ENCODE measurements around the gene ZFTA. TPM values are rescaled to one million over a fixed set of nuclear protein-coding genes. Genes with fewer than 3 reads are reported as not detected.
"Not testable (repeated sequence)": the region's sequence is repeated elsewhere in the genome, so short reads cannot be mapped to it uniquely, and the experiment has no call there.

The ZFTA gene
- total RNA-seq, 1 donor from 2014 or later: 90.3 TPM

DNA sequence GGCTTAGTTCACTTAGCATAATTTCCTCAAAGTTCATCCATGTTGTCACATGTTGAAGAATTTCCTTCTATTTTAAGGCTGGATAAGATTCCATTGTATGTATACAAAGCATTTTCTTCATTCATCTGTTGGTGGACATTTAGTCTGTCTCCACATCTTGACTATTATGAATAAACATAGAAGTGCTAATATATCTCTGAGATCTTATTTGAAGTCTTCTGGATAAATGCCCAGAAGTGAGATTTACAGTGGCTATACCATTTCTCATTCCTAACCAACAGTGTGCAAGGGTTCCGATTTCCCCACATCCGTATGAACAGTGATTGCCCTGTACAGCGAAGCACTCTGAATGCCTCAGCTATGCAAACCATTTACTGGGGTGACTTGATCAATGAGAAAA, 6.6 kb upstream of the ZFTA start:
- no peak for DNase-seq

GRCh38 chr11:63771741-63772318, 3.3 kb upstream of the ZFTA start:
- not testable (repeated sequence) for DNase-seq

DNA sequence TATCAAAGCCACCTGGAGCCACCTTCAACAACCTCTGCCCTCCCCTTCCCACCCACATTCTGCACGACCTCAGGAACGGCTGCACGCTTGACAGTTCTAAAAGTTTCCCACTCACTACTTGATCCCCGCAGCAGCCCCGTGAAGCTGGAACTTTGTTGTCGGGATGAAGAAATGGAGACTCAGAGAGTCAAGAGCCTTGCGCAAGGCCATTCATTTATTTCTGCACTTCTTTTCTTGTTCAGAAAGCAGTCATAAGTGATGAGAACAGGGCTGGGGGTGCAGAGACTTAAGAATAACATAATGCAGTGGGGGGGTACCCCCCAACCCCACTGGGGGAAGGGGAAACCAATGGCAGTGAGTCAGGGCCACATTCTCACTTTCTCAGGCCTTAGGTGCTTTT, 2.2 kb upstream of the ZFTA start:
- DNase-seq: no peak

- no peak for DNase-seq
Observed at GRCh38 chr11:63769714-63770455, 1.3 kb upstream of the ZFTA start.

DNA sequence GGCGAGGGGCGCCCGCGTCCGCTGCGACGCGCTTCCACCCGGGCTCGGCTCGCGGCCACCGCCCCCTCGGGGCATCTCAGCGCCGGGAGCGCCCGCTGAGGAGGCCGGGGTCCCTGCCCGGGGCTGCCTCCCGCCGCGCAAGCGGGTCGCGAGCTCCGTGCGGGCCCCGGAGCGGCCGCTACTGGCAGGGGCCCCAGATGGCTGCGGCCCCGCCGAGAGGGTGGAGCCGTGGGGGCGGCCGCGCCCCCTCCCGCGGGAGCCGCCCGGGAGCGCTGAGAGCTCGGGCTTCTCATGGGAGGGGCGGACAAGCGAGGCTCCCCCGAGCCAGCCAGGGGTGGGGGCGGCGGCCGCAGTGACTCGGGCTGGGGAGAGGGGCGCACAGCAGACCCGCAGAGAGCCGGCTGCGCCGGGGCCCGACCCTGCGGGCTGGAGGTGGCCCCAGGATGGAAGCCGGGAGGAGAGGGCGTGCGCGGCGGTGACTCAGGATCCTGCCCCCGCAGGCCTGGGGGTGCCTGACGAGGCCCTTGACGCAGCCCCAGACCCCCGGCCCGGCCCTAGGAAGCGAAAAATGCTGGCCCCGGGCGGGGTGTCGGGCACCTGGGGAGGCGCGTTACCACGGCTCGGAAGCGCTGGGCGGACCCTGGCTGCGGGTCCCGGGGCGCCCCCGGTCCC, 603 bp upstream of the ZFTA start:
- no peak for DNase-seq

DNA sequence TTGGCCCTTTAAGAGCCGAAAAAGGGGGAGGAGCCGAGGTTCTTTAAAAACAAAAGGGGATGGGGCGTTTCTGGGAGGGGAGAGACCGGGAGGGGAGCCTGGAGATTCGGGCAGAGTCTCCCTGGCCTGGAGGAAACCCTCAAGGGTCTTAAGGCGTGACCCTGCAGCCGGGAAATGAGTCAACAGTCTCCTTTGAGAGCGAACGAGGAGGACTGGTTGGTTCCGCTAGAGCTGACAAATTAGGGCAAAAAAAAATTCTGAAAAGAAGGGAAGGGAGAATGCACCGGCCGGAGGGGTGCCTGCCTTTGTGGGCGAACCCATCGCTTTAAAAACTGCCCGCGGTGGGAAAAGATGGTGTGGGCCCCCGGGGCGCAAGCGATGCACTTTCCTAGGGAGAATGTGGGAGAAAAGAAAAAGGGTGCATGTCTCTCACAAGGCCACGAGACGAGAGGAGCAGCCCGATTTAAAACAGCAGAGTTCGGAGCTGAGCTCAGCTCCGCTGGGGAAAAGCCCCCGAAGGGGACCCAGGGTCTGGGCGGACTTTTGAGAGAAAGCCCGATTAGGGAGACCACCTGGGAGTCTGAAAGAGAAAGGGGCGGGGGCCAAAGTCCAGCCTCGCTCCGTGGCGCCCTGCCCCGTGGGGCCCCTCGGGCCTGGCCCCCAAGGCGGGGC, 874 bp downstream of the ZFTA start:
- DNase-seq: peak; percentile 65

DNA sequence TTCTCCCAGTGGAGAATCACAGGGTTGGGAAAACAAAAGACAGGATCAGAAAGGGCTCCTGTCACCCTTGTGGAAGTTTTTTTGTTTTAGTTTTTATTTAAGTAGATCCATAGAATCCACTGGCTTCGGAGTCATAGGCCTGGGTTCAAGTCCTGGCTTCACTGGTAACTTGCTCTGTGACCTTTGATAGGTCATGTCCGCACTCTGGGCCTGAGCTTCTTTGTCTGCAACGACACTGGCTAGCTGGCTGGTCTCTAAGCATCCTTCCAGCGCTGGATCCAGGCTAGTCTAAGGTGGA, 1.4 kb downstream of the ZFTA start:
- DNase-seq: no peak

GRCh38 chr11:63766531-63767235, 1.9 kb downstream of the ZFTA start:
- DNase-seq: no peak

DNA sequence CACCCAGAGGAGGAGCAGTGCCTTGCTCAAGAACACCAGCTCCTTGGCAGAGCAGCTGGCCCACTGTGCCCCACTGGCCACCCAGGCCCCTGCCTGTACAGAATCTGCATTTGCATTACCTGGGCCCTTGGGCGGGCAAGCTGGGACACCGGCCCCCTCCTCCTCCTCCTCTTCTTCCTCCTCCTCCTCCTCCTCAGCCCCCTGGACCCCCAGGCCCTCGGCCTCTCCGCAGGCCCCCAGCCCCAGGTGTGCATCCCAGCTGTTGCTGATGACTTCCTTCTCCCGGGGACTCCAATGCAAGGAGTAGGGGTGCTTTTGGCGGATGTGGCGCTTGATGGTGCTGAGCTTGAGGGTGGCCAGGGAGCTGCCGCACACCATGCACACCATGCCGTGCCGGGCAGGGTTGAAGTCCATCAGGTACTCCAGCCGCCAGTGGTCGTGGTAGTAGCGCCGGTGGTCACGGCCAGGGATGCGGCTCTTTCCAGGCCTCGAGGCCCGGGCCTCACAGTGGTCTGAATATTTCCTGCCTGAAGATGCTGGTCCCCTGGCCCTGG, 2.8 kb downstream of the ZFTA start:
- no peak for DNase-seq

- DNase-seq: no peak
Observed at GRCh38 chr11:63764679-63765647, 3.6 kb downstream of the ZFTA start.

DNA sequence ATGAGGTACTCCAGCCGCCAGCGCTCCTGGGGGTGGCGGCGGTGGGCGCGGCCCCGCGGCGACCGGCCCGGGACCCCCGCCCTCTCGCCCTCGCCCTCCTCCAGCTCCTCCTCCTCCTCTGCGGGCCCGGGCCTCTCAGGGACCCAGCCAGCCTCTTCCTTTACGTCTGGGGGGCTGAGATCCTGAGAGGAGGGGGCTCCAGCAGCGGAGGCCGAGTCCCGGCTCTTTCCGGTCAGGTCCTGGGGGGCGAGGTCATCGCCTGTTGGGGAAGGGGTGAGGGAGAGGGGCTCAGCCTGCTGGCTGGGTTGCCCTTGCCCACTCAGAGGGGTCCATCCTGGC, 4.3 kb downstream of the ZFTA start:
- no peak for DNase-seq

DNA sequence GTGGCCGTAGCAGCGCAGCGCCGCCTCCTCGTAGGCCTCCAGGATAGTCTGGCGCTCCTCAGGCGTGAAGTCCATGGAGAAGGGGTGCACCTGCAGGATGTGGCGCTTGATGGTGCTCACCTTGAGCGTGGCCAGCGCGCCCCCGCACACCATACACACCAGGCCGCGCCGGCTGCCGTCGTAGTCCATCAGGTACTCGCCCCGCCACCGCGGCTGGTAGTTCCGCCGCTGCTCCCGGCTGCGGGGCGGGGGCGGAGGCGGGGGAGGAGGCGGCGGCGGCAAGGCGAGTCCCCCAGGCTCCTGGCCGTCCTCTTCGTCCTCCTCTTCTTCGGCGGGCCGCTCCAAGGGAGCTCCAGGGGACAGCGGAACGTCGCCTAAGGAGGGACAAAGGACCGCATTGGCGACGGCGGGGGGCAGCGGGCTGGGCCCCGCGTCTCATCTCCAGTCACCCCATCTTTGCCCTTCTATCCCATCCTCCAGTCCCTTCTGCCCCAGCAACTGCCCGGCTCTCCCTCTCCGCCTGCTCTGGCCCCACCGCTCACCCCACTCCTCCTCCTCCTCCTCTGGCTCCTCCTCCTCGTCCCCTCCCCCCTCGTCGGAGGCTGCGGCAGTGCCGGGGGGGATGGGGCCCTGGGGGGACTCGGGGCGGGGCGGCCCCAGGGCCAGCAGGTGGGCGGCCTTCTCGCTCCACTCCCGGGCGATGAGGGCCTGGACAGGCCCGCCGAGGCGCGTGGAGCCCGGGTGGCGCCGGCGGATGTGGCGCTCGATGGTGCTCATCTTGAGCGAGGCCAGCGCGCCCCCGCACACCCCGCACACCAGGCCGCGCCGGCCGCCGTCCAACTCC, 4.9 kb downstream of the ZFTA start:
- no peak for DNase-seq

- DNase-seq: peak; percentile 46
Observed at GRCh38 chr11:63762654-63763495, 5.7 kb downstream of the ZFTA start.

- DNase-seq: no peak
Observed at GRCh38 chr11:63761931-63762653, 6.5 kb downstream of the ZFTA start.

DNA sequence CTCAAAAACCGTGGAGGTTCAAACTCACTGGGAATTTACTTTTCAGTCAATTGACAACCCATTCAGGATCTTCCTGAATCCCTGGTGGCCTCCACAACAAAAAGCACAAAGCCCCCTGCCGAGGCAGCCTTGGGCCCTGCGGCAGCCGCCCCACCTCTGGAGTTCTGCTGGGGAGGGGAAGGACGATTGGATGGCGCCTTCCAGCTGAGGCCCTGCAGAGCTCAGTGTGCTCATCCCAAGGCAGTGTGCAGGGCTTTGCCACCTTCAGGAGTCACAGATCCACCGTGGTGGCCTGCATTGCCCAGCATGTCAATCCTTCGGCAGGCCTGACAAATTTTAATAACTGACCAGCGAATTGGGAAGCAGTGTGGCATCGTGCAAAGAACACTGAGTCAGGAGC, 7.4 kb downstream of the ZFTA start:
- DNase-seq: no peak

DNA sequence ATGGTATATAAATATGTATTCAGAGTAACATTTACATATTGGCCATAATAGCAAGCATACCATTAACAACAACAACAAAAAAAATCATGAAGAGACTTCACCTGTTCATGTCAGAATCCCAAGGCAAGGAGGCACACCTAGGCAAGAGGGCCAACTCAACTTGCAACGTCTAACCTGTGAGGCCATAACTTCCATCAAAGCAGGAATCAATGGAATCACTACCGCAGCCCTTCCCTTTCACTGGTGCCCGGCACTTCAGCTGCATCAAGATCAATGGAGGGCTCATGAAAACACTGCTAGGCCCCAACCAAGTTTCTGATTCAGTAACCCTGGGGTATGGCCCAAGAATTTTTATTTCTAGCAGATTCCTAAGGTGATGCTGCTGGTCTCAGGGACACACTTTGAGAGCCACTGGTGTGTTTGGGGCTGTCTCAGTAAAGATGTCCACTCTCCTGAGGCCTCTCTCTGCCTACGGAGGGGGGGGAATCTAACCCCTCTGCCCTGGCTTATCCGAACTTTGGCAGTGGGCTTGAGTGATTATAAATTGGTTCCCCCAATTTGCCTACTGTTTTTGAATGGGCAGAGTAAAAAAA, 8.0 kb downstream of the ZFTA start:
- no peak for DNase-seq

DNA sequence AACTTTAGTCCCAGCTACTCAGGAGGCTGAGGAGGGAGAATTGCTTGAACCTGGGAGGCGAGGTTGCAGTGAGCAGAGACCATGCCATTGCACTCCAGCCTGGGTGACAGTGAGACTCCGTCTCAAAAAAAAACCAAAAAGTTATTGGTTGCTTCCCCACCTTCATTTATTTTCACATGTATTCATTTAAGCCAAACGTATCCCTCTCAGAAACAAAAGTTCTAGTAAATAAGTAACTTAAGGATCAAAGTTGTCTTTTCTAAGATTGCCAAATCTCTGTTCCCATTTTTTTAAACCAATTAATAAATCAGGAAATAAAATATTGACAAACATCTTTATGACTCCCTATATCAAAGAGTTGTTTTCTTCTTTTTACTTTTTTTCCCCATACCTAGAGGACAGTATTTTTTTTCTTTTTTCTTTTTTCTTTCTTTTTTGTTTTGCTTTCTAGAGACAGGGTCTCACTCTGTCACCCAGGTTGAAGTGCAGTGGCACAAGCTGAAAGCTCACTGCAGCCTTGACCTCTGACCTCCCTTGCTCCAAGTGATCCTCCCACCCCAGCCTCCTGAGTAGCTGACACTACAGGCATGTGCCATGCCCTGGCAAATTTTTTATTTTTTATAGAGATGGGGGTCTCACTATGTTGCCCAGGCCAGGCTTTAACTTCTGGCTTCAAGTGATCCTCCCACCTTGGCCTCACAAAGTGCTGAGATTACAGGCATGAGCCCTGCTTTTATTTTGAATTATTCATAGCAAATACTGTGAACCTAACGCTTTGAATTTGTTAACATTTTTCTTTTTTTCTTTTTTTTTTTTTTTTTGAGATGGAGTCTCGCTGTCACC, 11.4 kb downstream of the ZFTA start:
- DNase-seq: no peak
